HCT116 (cell line): ENCODE results near the gene RPL37A. TPM values are rescaled to one million over a fixed set of nuclear protein-coding genes. Genes with fewer than 3 reads are reported as not detected.

Experiments used
- ATAC-seq: fragments of 200-7000 bp; cut with Tn5 transposase; 2 replicates; pipeline ENCODE4 v1.9.1; 2020; ENCODE audit warnings: mild to moderate bottlenecking, moderate library complexity
- BruUV-seq: library from RNA; stranded (reverse); fragments of 400-500 nt; replicated peaks from 2 replicates; lab custom pipeline; 2021; lab: Mats Ljungman, UMichigan
- CTCF ChIA-PET: fragments of 300-600 bp; sonication (Branson Sonifier 250); formaldehyde crosslinking; loops from one replicate; lab custom pipeline; 2021; ENCODE audit warnings: antibody characterized with exemption; lab: Charles Lee
- POLR2A ChIA-PET: fragments of 300-600, 350-600 bp; sonication (Branson Sonifier 250); formaldehyde crosslinking; loops from one replicate; lab custom pipeline; 2021; ENCODE audit warnings: antibody characterized with exemption; lab: Charles Lee
- RAD21 ChIA-PET, 2 experiments: fragments of 300-600 bp; sonication (Branson Sonifier 250); formaldehyde crosslinking; loops; one replicate each; lab custom pipeline; 2023; ENCODE audit warnings: low total read pairs in 2 of 2; ENCODE audit not compliant: uncharacterized antibody in 2 of 2, unreplicated experiment in 2 of 2, low non-redundant PET in 1 of 2; lab: Charles Lee
- DNase-seq: peaks from one replicate; pipeline ENCODE4 v3.0.0-alpha.2; 2010; ENCODE audit warnings: low read depth, low spot score
- H2AFZ ChIP-seq: fragments of 200-600 bp; shearing (Covaris generic), sonication (generic); 2 replicates; pipeline ENCODE4 v1.6.1; 2017; ENCODE audit warnings: low read depth, mixed run types, mixed read lengths, antibody characterized with exemption, low read length; ENCODE audit not compliant: poor library complexity, severe bottlenecking
- H3K27ac ChIP-seq: 2 replicates; pipeline ENCODE4 v1.5.1; 2012; ENCODE audit warnings: low read depth, low read length
- H3K27me3 ChIP-seq: fragments of 200-600 bp; sonication (generic); 2 replicates; pipeline ENCODE4 v1.6.1; 2016; ENCODE audit warnings: mixed run types, low read length, mixed read lengths; ENCODE audit not compliant: insufficient read depth
- H3K36me3 ChIP-seq, 2 experiments: fragments of 200-500 bp in 1 of 2; fragments of 200-600 bp in 1 of 2; sonication (Bioruptor generic) in 1 of 2; sonication (generic) in 1 of 2; 2 replicates each; pipeline versions ENCODE4 v1.5.1 to v1.6.1; 2014 to 2016; ENCODE audit warnings: low read length in 2 of 2, inconsistent platforms in 1 of 2, mixed read lengths in 1 of 2, mixed run types in 1 of 2; ENCODE audit not compliant: insufficient read depth in 2 of 2, control insufficient read depth in 1 of 2
- H3K4me1 ChIP-seq, 2 experiments: fragments of 200-600 bp in 1 of 2; sonication (generic) in 1 of 2; 2 replicates each; pipeline versions ENCODE4 v1.5.1 to v1.6.1; 2012 to 2017; ENCODE audit warnings: low read length in 2 of 2, inconsistent platforms in 1 of 2, mild to moderate bottlenecking in 1 of 2, mixed read lengths in 1 of 2, mixed run types in 1 of 2, moderate library complexity in 1 of 2; ENCODE audit not compliant: insufficient read depth in 2 of 2, control insufficient read depth in 1 of 2
- H3K4me2 ChIP-seq: fragments of 200-600 bp; sonication (generic); 2 replicates; pipeline ENCODE4 v1.6.1; 2017; ENCODE audit warnings: mixed run types, low read length, mixed read lengths
- H3K4me3 ChIP-seq, 2 experiments: fragments of 200-600 bp in 1 of 2; sonication (generic) in 1 of 2; replicated peaks in 1 of 2; 2 replicates each; pipeline ENCODE4 v1.5.1; 2011 to 2016; ENCODE audit warnings: low read length in 2 of 2, control low read depth in 1 of 2, low read depth in 1 of 2, mild to moderate bottlenecking in 1 of 2, mixed read lengths in 1 of 2, mixed run types in 1 of 2
- H3K79me2 ChIP-seq: fragments of 200-600 bp; sonication (generic); 2 replicates; pipeline ENCODE4 v1.6.1; 2017; ENCODE audit warnings: mild to moderate bottlenecking, mixed run types, low read length, moderate library complexity, mixed read lengths; ENCODE audit not compliant: insufficient read depth
- H3K9ac ChIP-seq: fragments of 200-600 bp; sonication (generic); 2 replicates; pipeline ENCODE4 v1.6.1; 2016; ENCODE audit warnings: low read length, mixed read lengths
- H3K9me2 ChIP-seq: fragments of 200-600 bp; sonication (generic), shearing (Covaris generic); 2 replicates; pipeline ENCODE4 v1.6.1; 2017; ENCODE audit warnings: mixed run types, mild to moderate bottlenecking, moderate library complexity; ENCODE audit not compliant: insufficient read depth
- H3K9me3 ChIP-seq, 2 experiments: fragments of 200-500 bp in 1 of 2; fragments of 200-600 bp in 1 of 2; sonication (Bioruptor generic) in 1 of 2; sonication (generic) in 1 of 2; 2 replicates each; pipeline ENCODE4 v1.6.1; 2014 to 2017; ENCODE audit warnings: low read length in 2 of 2, mixed read lengths in 2 of 2, inconsistent platforms in 1 of 2, low read depth in 1 of 2, mild to moderate bottlenecking in 1 of 2, mixed run types in 1 of 2, moderate library complexity in 1 of 2; ENCODE audit not compliant: control insufficient read depth in 1 of 2, insufficient read depth in 1 of 2
- H4K20me1 ChIP-seq: fragments of 200-600 bp; sonication (generic), shearing (Covaris generic); 2 replicates; pipeline ENCODE4 v1.6.1; 2017; ENCODE audit warnings: mixed run types, mild to moderate bottlenecking, moderate library complexity; ENCODE audit not compliant: insufficient read depth
- EZH2phosphoT487 ChIP-seq: fragments of 200-600 bp; IDR thresholded peaks from 2 replicates; pipeline ENCODE4 v1.6.1; 2018; ENCODE audit warnings: antibody characterized with exemption, borderline replicate concordance
- TCF7L2 ChIP-seq: IDR thresholded peaks from 2 replicates; pipeline ENCODE4 v1.7.0; 2011; ENCODE audit warnings: borderline replicate concordance, inconsistent platforms; ENCODE audit not compliant: insufficient read depth, insufficient read length; ENCODE audit errors: extremely low read depth
- YY1 ChIP-seq: IDR thresholded peaks from 2 replicates; pipeline ENCODE4 v1.6.1; 2011; ENCODE audit warnings: low read length, low read depth, moderate library complexity, mild to moderate bottlenecking; ENCODE audit not compliant: insufficient replicate concordance; ENCODE audit errors: extremely low read depth
- intact Hi-C: fragments of 100-400 bp; cut with micrococcal nuclease; formaldehyde crosslinking; loops from 2 replicates; pipeline ENCODE4 v1.10.0; 2022
- total RNA-seq: library from RNA; stranded (reverse); gene quantifications from one replicate; pipeline ENCODE4 v1.2.1, GENCODE V29; 2021; ENCODE audit not compliant: unreplicated experiment
- TF ChIP-seq, protein P1 (sequence below): IDR thresholded peaks from 2 replicates; pipeline ENCODE4 v1.6.1; 2012; ENCODE audit warnings: low read depth
- TF ChIP-seq, protein P2 (sequence below): IDR thresholded peaks from 2 replicates; pipeline ENCODE4 v1.6.1; 2011; ENCODE audit warnings: mild to moderate bottlenecking, low read length, moderate library complexity; ENCODE audit not compliant: insufficient replicate concordance; ENCODE audit errors: extremely low read depth

RPL37A gene
- total RNA-seq, 1 experiment from 2014 or later: 3,018 TPM

DNA sequence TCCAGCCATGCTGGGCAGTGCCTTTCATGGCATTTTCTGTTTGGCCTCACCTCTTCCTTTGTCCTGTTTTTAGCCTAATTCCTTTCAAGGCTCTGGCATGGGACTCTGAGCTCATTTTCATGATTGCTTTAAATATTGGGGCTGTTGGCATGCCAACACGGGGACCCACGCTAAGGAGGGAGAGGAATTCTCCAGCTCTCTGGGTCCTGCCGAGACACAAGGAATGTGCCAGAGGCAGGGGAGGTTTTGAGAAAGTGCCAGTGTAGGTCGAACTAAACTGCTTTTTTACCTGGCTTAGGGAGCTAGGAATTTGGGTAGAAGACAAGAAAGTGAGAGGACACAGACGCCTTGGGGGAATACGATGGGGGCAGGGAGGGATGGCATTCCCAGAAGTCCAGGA is 42.3 kb downstream of the RPL37A start (continued):
- TF ChIP-seq YY1: no peak
- no peak for TF ChIP-seq EZH2phosphoT487
- no peak for TF ChIP-seq TCF7L2
- TF ChIP-seq, protein P1, sequence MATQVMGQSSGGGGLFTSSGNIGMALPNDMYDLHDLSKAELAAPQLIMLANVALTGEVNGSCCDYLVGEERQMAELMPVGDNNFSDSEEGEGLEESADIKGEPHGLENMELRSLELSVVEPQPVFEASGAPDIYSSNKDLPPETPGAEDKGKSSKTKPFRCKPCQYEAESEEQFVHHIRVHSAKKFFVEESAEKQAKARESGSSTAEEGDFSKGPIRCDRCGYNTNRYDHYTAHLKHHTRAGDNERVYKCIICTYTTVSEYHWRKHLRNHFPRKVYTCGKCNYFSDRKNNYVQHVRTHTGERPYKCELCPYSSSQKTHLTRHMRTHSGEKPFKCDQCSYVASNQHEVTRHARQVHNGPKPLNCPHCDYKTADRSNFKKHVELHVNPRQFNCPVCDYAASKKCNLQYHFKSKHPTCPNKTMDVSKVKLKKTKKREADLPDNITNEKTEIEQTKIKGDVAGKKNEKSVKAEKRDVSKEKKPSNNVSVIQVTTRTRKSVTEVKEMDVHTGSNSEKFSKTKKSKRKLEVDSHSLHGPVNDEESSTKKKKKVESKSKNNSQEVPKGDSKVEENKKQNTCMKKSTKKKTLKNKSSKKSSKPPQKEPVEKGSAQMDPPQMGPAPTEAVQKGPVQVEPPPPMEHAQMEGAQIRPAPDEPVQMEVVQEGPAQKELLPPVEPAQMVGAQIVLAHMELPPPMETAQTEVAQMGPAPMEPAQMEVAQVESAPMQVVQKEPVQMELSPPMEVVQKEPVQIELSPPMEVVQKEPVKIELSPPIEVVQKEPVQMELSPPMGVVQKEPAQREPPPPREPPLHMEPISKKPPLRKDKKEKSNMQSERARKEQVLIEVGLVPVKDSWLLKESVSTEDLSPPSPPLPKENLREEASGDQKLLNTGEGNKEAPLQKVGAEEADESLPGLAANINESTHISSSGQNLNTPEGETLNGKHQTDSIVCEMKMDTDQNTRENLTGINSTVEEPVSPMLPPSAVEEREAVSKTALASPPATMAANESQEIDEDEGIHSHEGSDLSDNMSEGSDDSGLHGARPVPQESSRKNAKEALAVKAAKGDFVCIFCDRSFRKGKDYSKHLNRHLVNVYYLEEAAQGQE: no peak

DNA sequence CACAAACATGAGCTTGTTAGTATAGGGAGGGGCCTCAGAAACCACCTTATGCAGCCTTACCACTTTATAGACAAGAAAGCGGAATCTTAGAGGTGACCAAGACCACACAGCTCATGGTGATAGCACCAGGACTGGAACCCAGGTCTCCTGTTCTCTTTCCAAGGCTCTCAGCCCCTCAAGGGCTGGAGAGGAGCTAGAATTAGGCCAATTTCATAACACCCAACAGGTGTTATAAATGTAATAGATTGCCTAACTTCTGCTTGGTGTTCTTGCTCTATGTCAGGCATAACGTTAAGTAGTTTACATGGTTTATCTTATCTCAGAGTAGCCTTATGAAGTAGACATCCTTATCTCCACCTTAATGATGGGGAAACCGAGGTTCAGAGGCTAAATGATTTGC is 42.9 kb downstream of the RPL37A start:
- TF ChIP-seq, protein P2, sequence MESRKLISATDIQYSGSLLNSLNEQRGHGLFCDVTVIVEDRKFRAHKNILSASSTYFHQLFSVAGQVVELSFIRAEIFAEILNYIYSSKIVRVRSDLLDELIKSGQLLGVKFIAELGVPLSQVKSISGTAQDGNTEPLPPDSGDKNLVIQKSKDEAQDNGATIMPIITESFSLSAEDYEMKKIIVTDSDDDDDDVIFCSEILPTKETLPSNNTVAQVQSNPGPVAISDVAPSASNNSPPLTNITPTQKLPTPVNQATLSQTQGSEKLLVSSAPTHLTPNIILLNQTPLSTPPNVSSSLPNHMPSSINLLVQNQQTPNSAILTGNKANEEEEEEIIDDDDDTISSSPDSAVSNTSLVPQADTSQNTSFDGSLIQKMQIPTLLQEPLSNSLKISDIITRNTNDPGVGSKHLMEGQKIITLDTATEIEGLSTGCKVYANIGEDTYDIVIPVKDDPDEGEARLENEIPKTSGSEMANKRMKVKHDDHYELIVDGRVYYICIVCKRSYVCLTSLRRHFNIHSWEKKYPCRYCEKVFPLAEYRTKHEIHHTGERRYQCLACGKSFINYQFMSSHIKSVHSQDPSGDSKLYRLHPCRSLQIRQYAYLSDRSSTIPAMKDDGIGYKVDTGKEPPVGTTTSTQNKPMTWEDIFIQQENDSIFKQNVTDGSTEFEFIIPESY: no peak
- no peak for TF ChIP-seq YY1
- no peaks in the 10 kb centered on the region for H3K9me3 ChIP-seq
- H3K9me2 ChIP-seq: no peaks in the 10 kb centered on the region
- H3K27ac ChIP-seq: no peak overlapping the region
- H3K4me1 ChIP-seq: peaks cover 0 to 10% of the 10 kb centered on the region in 2 experiments; a peak in 1 of 4 replicates
- ChIA-PET POLR2A (no interaction called here), RAD21 (no interaction called here), CTCF (no interaction called here)
- ATAC-seq (no peak), DNase-seq (no peak)
- intact Hi-C loops: no loop called here
- no peaks in the 10 kb centered on the region for H3K36me3 ChIP-seq
- no peaks in the 10 kb centered on the region for H3K79me2 ChIP-seq
- BruUV-seq: no TSS peak
- no peak overlapping the region for H3K9ac ChIP-seq
- H4K20me1 ChIP-seq: no peaks in the 10 kb centered on the region
- H3K4me3 ChIP-seq: no peak overlapping the region
- no peak overlapping the region for H3K4me2 ChIP-seq
- H2AFZ ChIP-seq: no peak overlapping the region
- H3K27me3 ChIP-seq: no peaks in the 10 kb centered on the region
